HG02981 (cell line): ENCODE results near the gene SKAP1.
"Not testable (repeated sequence)": the region's sequence is repeated elsewhere in the genome, so short reads cannot be mapped to it uniquely, and the experiment has no call there.

Source experiments
- ATAC-seq: cut with Tn5 transposase; IDR thresholded peaks from one replicate; pipeline ENCODE4 v1.9.1; 2021; ENCODE audit warnings: mild to moderate bottlenecking, moderate library complexity; ENCODE audit not compliant: unreplicated experiment

SKAP1 gene

DNA sequence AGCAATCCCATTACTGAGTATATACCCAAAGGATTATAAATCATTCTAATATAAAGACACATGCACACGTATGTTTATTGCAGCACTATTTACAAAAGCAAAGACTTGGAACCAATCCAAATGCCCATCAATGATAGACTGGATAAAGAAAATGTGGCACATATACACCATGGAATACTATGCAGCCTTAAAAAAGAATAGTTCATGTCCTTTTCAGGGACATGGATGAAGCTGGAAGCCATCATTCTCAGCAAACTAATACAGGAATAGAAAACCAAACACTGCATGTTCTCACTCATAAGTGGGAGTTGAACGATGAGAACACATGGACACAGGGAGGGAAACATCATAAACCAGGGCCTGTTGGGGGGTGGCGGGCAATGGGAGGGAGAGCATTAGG lies 19.3 kb upstream of the SKAP1 start:
- ATAC-seq: not testable (repeated sequence)

DNA sequence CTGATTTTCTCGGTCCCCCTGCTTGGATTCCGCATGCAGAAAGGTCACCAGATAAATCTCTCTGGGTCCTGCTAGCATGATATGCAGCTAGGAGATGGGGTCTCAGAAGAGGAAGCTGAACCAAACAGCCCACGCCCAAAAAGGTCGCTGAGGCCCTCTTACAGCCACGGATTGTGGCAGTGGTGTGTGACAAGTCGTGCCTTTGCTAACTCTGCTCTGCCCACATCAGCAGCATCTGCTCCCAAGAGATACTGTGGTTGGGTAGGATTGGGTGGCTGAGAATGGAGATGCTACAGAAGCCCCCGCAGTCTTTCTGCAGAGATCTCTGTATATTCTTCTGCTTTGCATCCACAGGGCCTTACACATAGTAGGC lies 15.2 kb upstream of the SKAP1 start:
- ATAC-seq: no peak

DNA sequence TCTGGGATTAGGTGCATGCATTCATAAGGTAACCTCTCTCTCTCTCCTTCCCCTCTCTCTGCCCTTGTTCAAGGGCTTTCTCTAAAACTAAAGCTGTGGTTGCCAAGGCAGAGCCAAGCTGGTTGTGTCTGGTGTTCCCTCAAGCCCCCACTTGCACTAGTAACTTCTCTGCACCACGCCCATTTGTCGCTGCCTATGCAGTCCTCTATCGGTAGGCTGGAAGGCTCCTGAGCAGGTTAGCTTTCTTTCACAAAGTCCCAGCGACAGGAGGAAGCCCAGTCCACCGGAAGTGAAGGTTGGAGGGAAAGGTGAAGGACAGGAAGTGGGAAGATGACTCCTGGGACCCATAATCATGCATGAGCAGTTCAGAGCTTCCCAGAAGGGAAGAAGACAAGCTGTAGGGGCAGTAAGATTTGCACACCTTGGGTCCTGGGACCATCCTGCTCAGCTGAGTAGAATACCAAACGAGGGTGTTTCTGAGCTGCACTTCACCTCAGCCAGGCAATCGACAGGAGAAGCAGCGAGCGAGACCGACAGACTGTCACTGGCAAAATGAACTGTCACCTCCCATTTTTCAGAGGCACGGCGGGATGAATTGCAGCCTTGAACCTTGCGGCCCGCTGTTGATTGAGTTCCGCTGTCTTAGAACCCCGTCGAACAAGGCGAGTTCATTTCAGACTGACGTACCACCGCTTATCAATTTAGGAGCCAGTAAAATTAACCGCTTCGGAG lies 14.7 kb upstream of the SKAP1 start:
- ATAC-seq: no peak

DNA sequence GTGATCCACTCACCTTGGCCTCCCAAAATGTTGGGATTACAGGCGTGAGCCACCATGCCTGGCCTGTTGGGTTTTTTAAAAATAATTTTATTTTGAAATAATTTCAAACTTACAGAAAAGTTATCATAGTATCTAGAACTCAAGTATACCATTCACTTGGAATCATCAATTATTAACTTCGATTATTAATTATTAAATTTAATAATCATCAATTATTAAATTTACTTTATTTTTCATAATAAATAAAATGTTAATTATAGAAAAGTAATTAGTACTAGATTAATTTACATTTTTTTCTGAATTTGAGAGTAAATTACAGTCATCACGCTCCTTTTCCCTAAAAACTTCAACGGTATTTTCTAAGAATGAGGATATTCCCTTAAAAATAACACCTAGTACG lies 13.7 kb upstream of the SKAP1 start:
- ATAC-seq: no peak

DNA sequence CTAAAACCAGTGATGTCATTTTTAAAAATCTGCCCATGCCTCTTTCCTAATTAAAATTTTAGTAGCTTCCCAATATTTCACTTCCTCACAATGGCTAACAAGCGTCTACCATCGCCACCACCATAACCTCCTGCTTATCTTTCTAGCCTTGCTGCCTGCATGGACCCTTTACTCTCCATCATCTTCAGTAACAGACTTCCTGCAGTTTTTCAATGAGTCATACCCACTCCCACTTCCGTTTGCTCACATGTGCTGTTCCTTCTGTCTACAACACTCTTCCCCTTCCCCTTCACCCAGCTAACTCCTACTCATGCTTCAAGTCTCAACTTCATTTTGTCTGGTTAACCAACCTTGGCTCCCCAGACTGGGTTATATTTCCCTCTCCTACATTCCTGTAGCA lies 12.8 kb upstream of the SKAP1 start:
- ATAC-seq: no peak

DNA sequence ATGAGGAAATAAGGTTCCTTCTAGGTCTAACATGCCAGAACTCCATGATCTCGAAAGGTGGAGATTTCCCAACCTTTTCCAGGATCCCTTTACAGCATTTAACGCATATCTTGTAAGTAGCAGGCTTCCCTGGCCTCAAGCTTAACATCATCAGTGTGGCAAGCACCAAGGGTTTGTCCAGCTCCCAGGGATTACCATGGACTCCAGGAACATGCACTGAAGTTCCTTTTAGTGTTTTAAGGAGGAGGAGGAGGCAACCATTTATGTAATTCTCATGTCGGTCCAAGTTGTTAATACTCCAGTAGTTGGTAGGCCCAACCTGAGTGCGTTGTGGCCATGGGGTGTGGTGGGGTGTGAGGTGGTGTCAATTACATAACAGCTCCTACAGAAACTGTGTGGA lies 11.8 kb upstream of the SKAP1 start:
- no peak for ATAC-seq

DNA sequence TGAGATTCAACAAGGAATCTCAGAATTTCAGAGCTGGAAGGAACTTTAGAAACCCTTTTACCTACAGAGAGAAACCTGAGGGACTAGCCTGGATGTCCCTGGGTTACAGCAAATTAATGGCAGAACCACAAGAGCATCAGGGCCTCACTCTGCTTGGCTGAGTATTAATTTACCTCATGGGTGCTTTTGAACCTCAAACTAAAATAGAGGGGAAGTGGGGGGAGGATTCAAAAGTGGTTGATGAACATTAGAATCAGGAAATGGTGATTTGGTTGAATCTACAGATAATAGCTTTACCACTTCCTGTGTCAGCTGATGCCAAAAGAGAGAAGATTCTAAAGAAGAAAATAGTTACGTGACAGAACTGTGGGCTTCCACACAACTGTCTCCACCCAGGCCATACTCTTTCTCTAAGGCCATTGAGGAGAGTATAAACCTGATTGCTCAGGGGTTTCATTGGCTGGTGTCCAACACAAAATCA lies 11.3 kb upstream of the SKAP1 start:
- ATAC-seq: peak; percentile 58

DNA sequence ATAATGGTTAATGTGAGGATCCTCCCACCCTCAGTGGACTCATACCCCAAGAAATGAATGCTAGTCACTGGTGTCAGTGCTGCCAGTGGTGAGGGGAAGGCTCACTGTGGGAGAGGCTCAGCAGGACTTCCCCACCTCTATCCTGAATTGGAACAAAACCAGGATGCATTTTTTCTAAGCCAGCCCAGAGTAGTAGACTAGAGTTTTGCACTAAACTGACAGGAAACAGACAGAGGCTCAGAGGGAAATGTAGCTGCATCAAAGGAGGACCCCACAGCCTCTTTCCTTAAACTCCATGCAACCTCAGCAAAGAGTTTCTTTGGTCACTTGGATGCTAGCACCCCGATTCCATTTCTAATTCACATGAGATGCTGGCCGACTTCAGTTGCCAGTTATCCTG lies 10.7 kb upstream of the SKAP1 start:
- ATAC-seq: no peak

DNA sequence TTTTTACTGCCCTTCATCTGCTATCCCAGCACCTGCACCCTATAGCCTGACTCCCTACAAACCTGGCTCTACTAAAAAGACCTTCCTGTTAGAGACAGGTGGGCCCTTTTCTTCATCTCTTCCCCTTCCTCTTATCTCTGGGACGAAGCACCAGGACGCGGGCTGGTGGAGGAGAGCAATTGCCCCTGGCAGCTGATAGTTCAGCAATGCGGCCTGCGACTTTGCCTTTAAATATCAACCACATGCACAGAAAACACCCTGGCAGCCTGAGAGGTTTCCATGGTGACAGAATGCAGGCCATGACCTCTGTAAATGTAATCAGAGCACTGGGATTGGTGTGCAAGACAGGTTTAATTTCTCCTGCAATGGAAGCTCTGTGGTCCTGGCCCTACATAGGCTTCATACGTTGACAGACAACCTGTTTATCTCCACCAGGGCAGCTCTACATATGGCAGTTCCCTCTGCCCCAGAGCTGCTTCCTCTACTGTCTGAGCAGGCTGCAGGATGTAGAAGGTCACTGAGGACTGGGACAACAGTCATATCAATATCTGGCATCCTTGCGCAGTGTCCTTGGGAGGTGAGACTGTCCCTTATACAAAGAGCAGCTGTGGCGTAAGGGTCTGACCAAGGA lies 10.0 kb upstream of the SKAP1 start:
- ATAC-seq: no peak

DNA sequence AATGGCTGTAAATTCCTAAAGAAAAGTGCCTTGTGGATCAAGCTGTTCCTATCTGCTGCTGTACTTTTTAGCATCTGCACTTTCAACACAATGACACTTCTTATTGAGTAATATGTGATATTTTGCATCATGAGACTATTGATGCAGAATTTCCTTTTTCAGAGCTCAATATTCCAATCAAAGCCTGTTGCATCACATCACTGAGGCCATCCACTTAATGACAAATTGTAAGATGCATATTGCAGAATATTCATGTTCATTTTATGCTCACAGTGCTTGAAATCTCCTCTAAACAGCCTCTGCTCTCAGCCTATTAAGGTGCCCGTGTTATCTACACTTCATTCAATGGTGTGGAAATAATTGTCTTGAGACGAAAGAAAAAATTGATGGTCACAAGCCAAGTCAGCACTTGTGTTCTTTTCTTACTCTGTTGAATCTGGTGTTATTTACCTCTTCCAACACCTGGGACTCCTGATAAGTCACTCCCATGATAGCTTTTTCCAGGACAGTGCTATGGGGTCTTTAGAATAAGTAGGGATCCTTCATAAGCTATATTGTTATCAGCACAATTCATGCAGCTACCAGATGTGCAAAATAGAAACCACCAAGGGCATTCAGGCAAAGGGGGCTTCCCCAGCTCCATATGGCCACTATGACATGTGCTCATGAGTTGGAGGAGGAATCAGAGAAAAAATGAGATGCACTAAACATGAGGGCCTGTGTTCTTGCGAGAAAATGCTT lies 9.3 kb upstream of the SKAP1 start:
- ATAC-seq: no peak

DNA sequence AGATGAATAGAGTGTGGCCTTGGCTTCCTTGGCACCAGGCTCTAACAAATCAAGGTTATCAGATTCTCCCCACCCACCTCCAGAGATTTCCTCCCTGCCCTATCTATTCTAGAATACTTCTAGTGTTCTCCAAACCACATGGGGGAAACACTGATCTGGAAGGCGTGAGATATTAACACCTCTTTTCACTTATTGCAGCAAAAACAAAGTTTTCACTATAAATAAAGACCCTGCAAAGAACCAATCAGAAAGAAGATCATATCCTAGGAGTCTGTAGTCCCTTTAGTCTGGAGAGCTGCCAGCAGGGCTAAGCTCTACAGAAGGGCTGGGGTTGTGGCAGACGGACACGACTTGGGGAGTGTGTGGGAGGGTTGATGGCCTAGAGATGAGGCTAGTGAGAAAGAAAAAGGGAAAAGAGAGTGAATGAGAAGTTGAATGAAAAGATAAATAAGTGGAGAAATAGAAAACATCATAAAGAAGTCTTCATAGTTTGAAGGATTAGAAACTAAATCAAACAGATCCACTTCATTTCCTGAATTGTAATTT lies 8.6 kb upstream of the SKAP1 start:
- no peak for ATAC-seq

DNA sequence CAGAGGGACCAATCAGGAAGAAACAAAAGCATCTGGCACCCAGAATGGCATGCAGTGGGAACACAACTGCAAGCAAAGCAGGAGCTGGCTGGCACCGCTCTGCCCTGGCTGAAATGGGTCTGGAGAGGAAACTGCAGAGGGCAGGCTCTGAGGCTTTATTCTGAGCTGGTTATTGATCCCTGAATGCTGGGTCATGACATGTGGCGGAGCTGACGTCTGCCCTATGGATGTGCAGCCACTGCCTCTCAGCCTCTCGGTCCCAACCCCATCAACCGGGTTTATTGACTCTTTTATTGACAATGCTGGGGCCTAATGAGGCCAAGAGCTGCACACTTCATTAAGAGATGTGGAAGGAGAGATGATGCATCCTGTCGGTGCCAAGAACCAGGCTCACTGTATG lies 3.9 kb upstream of the SKAP1 start:
- no peak for ATAC-seq

DNA sequence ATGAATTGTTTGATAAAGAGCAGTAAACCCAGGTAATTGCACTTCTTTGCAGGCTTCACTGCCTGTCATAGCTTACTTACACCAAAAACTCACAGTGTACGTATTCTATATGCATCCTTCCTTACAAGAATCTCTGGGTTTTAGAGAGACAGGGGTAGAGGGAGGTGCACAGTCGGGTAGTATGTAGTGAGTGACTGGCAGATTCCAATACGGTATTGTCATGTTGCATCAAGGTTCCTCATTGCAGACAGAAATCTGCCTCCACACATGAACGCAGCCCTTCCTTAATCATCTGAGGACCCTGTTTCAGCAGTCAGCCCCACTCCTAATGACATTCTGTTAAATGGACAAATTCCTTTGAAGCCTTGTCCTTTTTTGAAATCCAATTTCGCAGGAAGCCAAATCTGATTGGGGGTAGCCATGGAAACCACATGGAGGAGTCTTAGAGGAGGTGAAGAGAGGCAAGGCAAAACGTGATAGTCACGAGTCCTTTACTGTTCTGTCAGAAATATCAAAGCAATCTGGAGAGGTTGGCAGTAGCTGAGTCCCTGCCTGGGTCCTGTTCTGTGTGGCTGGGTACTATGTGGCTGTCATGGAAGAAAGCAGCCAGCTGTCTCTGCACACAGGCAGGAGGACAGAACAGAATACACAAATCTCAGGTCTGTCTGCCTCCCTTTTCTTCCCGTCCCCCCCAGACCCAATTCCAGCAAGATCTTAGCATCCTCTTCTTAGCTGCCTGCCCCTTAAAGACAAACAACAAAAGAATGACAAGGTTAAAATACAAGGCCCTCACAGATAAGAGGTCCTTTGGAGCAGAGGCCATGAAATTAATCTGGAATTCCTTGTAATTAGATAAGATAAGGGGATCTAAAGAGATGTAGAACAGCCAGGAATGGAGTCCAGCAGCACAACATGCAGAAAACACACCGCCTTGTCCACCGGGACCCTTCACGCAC lies 3.1 kb upstream of the SKAP1 start:
- ATAC-seq: no peak

DNA sequence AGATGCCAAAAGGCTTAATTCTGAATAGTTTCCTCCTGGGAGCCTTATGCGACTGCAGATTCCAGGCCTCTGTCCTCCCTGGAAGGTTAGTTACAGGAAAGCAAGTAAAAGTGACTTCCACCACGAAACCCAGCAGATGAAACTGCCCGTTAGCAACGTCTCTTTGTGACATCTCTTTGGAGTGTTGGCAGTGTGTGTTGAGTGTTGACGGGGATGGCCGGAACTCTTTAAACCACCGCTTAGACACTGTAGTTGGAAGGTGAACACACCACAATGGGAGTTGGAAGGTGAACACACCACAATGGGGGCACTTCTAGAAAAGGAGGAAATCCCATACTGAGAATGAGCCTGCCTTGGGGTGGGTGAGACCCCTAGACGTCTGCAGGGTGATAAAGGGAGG lies 858 bp downstream of the SKAP1 start:
- ATAC-seq: no peak

DNA sequence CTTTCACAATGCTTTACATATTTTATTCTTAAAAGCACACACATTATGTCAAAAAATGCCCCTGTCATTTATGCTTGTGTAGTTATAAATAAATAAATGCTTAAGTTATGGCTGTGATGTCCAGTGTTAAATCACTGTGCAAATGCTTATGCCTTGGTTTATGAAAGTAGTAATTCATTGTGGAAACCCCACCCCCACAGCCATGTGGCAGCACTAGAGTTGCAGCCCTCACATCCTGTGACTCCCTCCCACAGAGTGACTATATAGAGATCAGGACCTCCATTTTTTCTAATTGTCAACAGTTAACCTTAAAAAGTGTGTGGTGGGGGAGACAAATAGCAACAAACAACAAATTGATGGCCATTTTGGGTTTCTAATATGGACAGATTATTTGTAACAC lies 2.4 kb downstream of the SKAP1 start:
- ATAC-seq: no peak

DNA sequence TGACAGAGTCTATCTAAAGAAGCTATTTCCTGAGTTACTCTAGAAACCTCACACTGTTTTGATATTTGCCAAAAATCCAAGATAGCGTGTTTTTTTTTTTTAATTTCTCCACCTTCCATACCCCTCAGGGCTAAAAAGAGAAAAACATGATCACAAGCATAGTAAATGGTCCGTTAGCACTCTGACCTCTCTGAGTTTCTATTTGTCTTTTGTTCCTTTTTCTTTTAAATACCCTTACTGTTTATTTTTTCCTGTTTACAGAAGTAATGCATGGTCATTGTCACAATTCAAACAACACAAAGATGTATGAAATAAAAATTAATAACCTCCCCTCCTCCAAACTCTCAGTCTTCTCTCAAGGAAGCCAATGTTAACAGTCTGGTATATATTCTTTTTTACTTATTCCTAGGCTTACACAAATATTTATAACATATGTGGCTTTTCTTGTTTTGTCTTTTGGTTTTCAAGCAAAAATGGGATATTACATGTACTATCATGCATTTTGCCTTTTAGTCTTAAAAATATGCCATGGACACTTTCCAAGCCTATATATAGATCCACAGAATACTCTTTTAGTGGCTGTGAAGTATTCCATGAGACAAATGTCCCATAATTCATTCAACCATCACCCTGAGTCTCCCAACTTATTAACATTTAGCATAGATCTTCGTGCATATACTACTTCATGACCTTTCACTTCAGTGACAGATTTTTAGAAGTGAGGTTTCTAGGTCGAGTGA lies 3.1 kb downstream of the SKAP1 start:
- no peak for ATAC-seq

DNA sequence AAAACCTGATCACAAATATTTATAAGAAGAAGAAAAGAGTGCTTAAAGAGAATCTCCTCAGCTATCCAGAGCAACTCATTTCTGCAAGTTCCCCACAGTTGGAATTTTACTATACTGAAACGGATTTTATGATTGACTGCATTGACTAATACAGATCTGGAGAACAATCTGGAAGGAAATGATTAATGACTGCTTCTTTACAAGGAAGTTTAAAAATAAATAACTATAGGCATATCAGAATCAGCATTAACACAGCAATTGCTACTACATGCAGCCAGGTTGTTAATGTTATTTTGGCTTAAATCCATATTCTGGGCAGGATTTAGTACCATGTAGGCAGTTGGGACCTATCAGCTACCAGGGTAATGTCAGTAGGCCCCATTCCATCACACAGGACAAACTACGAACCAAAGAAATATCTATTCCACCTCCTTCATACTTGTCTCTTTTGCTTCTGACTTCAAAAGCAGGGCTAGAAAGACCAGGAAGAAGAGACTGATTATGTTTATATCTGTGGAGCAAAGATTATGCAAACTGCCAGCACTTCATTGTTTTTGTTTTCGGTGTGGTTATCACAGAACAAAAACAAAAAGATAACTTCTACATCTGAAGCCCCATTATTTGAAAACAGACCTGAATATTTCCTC lies 3.9 kb downstream of the SKAP1 start:
- ATAC-seq: no peak

DNA sequence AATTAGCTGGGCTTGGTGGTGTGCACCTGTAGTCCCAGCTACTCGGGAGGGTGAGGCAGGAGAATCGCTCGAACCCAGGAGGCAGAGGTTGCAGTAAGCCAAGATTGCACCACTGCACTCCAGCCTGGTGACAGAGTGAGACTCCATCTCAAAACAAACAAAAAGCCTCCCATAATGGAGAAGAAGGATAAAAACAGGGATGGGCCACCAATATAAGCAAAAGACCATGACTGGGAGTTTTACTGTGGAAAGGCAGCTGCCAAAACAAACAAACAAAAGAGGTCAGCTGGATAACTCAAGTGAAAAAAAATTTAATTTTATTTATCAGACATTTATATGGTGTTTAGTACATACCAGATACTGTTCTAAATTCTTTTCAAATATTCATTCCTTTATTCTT lies 8.0 kb downstream of the SKAP1 start:
- not testable (repeated sequence) for ATAC-seq

DNA sequence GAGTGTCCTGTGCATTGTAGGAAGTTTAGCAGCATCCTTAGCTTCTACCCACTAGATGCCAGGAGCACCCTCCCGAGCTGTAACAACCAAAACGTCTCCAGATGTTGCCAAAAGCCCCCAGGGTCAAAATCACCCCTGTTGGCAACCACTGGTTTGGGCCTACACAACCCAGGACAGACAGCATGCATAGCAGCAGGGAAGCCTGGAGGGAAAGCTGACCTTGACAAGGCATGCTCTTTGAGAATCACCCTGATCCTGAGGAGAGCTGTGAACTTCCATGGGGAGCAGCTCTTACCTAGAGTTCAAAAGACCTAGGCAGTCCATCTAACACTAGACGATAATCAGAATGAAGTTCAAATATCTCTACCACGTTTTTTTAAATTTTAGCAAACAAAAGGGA lies 9.2 kb downstream of the SKAP1 start:
- ATAC-seq: no peak

DNA sequence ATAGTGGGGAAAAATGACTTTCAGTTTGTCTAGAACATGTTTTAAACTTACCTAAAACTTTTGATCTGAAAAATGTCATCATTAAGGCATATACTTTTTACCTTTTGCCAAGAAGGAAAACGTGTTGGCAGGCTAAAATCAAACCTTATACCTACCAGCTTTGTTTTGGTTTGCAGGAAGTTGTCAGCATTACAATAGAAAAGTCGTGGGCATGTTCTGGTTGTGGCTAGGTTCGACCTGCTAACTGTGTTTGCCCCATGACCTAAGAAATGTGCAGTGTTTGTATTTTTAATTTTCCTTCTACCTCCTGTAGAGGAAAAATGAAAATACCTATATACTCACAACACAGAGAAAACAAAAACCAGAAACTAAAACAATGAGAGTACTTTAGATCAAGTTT lies 13.0 kb downstream of the SKAP1 start:
- no peak for ATAC-seq
